ENCODE results near the gene TLDC2.
"Not testable (repeated sequence)": the region's sequence is repeated elsewhere in the genome, so short reads cannot be mapped to it uniquely, and the experiment has no call there.

The TLDC2 gene

DNA sequence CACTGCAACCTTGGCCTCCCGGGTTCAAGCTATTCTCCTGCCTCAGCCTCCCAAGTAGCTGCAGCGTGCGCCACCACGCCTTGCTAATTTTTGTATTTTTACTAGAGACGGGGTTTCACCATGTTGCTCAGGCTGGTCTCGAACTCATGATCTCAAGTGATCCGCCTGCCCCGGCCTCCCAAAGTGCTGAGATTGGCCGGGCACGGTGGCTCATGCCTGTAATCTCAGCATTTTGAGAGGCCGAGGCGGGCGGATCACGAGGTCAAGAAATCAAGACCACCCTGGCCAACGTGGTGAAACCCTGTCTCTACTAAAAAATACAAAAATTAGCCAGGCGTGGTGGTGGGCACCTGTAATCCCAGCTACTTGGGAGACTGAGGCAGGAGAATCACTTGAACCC lies 57.6 kb downstream of the TLDC2 start:
- not testable (repeated sequence) for H3K27me3 ChIP-seq (ENCODE audit: control insufficient read depth in 5 of 5, insufficient read depth in 4 of 5, low read length in 5 of 5); H3K9me3 ChIP-seq (ENCODE audit: control insufficient read depth in 5 of 5, low read length in 5 of 5); H3K9ac ChIP-seq (ENCODE audit: low read length in 5 of 5); H3K27ac ChIP-seq (ENCODE audit: low read depth, low read length); H3K4me3 ChIP-seq (ENCODE audit: low read depth in 1 of 5, low read length in 5 of 5)
- Histone ChIP-seq H3K36me3 (ENCODE audit: control insufficient read depth in 5 of 5, insufficient read depth in 5 of 5, low read length in 5 of 5) (peaks cover 11 to 62% (median 28%) of the 10 kb centered on the region in 5 donors), H3K4me1 (ENCODE audit: control insufficient read depth in 5 of 5, insufficient read depth in 5 of 5, low read length in 5 of 5) (peaks cover 0 to 15% (median 8%) of the 10 kb centered on the region in 5 donors)

GRCh38 chr20:36936341-36936740 lies 60.4 kb downstream of the TLDC2 start:
- Histone ChIP-seq H3K9me3 (ENCODE audit: control insufficient read depth in 5 of 5, low read length in 5 of 5) (no peaks in the 10 kb centered on the region), H3K4me3 (ENCODE audit: low read depth in 1 of 5, low read length in 5 of 5) (no peak overlapping the region), H3K27ac (ENCODE audit: low read depth, low read length) (no peak overlapping the region), H3K36me3 (ENCODE audit: control insufficient read depth in 5 of 5, insufficient read depth in 5 of 5, low read length in 5 of 5) (peaks cover under 1 to 46% (median 14%) of the 10 kb centered on the region in 5 donors), H3K9ac (ENCODE audit: low read length in 5 of 5) (no peak overlapping the region), H3K4me1 (ENCODE audit: control insufficient read depth in 5 of 5, insufficient read depth in 5 of 5, low read length in 5 of 5) (peaks cover 4 to 26% (median 15%) of the 10 kb centered on the region in 5 donors), H3K27me3 (ENCODE audit: control insufficient read depth in 5 of 5, insufficient read depth in 4 of 5, low read length in 5 of 5) (no peaks in the 10 kb centered on the region)

GRCh38 chr20:36936761-36937401 lies 60.9 kb downstream of the TLDC2 start:
- Histone ChIP-seq H3K4me1 (ENCODE audit: control insufficient read depth in 5 of 5, insufficient read depth in 5 of 5, low read length in 5 of 5) (peaks cover 7 to 30% (median 21%) of the 10 kb centered on the region in 5 donors), H3K36me3 (ENCODE audit: control insufficient read depth in 5 of 5, insufficient read depth in 5 of 5, low read length in 5 of 5) (peaks cover 0 to 45% (median 14%) of the 10 kb centered on the region in 5 donors)
- not testable (repeated sequence) for H3K27me3 ChIP-seq (ENCODE audit: control insufficient read depth in 5 of 5, insufficient read depth in 4 of 5, low read length in 5 of 5); H3K4me3 ChIP-seq (ENCODE audit: low read depth in 1 of 5, low read length in 5 of 5); H3K27ac ChIP-seq (ENCODE audit: low read depth, low read length); H3K9ac ChIP-seq (ENCODE audit: low read length in 5 of 5); H3K9me3 ChIP-seq (ENCODE audit: control insufficient read depth in 5 of 5, low read length in 5 of 5)

GRCh38 chr20:36937402-36937770 lies 61.4 kb downstream of the TLDC2 start:
- H3K4me3 ChIP-seq (ENCODE audit: low read depth in 1 of 5, low read length in 5 of 5) = no peak overlapping the region
- peaks cover 7 to 30% (median 21%) of the 10 kb centered on the region in 5 donors for H3K4me1 ChIP-seq (ENCODE audit: control insufficient read depth in 5 of 5, insufficient read depth in 5 of 5, low read length in 5 of 5)
- no peak overlapping the region for H3K9ac ChIP-seq (ENCODE audit: low read length in 5 of 5)
- peaks cover 0 to 45% (median 13%) of the 10 kb centered on the region in 5 donors for H3K36me3 ChIP-seq (ENCODE audit: control insufficient read depth in 5 of 5, insufficient read depth in 5 of 5, low read length in 5 of 5)
- H3K27me3 ChIP-seq (ENCODE audit: control insufficient read depth in 5 of 5, insufficient read depth in 4 of 5, low read length in 5 of 5) = no peaks in the 10 kb centered on the region
- H3K9me3 ChIP-seq (ENCODE audit: control insufficient read depth in 5 of 5, low read length in 5 of 5) = no peaks in the 10 kb centered on the region
- no peak overlapping the region for H3K27ac ChIP-seq (ENCODE audit: low read depth, low read length)

DNA sequence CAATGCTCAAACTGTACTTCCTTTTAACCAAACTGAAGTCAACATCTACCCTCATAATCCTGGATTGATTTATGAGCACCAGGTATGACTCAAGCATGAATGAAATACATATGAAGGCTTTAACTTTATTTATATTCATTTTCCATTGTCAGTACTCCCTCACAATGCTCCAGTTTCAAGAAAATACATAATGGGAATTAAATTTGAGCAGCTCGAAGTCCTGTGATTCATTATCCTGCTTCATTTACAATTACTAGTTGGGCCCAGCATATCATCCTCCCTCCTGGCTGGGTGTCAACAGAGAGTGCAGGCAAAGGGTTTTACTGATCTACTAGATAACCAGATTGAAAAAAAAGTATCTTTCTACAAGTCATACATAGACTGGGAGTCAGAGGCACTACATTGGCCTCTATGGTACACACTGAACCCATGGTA lies 65.5 kb downstream of the TLDC2 start:
- Histone ChIP-seq H3K27me3 (ENCODE audit: control insufficient read depth in 5 of 5, insufficient read depth in 4 of 5, low read length in 5 of 5) (no peaks in the 10 kb centered on the region), H3K9me3 (ENCODE audit: control insufficient read depth in 5 of 5, low read length in 5 of 5) (no peaks in the 10 kb centered on the region), H3K36me3 (ENCODE audit: control insufficient read depth in 5 of 5, insufficient read depth in 5 of 5, low read length in 5 of 5) (peaks cover 0 to 30% (median 6%) of the 10 kb centered on the region in 5 donors), H3K27ac (ENCODE audit: low read depth, low read length) (peak overlapping the region; percentile 11), H3K4me1 (ENCODE audit: control insufficient read depth in 5 of 5, insufficient read depth in 5 of 5, low read length in 5 of 5) (peaks cover 7 to 42% (median 37%) of the 10 kb centered on the region in 5 donors), H3K4me3 (ENCODE audit: low read depth in 1 of 5, low read length in 5 of 5) (no peak overlapping the region), H3K9ac (ENCODE audit: low read length in 5 of 5) (no peak overlapping the region)

All from subcutaneous abdominal adipose tissue (tissue), 5 donors.